Measurements from ENCODE around the gene SPAG8. TPM values are rescaled to one million over a fixed set of nuclear protein-coding genes. Genes with fewer than 3 reads are reported as not detected.

Gene SPAG8
- total and polyA plus RNA-seq, 4 donors: 4.2 to 54.4 (median 14.6) TPM

DNA sequence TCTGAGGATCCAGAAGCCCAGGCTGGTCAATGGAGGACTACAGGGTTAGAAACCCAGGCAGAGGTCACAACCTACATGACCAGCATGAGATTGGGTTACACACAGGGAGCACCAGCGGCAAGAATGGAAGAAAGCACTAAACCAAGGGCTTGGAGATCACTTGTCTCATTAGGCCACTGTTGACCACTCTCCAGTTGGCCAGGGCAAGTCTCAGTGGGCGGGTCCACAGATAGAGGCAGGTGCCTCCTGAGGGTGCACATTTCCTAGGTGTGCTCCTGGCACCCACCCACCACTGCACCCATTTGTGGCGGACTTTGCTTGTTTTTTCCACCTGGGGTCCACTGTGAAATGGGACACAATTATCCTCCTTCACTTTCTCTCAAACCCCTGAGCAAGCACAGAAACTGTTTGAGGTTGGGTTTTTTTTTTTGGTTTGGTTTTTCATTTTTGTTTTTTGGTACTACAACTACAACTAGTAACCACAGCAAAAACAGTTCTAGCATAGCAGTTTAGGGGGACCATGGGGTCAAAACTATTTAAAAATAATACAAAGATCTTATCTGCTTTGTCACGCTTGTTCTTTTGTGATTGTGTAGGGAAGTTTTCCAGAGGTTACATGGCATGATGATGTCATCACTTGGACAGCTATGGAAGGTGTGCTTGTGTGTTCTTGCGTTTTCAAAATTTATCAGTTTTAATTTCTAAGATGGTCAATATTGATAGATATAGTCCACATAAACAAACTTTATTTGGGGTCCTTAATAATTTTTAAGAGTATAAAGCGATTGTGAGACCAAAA lies 14.6 kb downstream of the SPAG8 start:
- H3K36me3 ChIP-seq (ENCODE audit: control insufficient read depth, insufficient read depth, low read length): peaks cover 34% of the 10 kb centered on the region
- H3K27ac ChIP-seq (ENCODE audit: low read depth, low read length): no peak overlapping the region
- H3K4me3 ChIP-seq (ENCODE audit: low read depth, low read length): no peak overlapping the region
- H3K27me3 ChIP-seq (ENCODE audit: control insufficient read depth, insufficient read depth, low read length): no peaks in the 10 kb centered on the region
- H3K4me1 ChIP-seq (ENCODE audit: control insufficient read depth, insufficient read depth, low read length): peaks cover 15% of the 10 kb centered on the region
- no peak for DNase-seq (ENCODE audit: low read depth in 4 of 6, low spot score in 6 of 6)
- 95% methylated on average over 2 of the region's 6 CpGs for WGBS (ENCODE audit: insufficient coverage)
- no peaks in the 10 kb centered on the region for H3K9me3 ChIP-seq (ENCODE audit: control insufficient read depth, insufficient read depth, low read length)

DNA sequence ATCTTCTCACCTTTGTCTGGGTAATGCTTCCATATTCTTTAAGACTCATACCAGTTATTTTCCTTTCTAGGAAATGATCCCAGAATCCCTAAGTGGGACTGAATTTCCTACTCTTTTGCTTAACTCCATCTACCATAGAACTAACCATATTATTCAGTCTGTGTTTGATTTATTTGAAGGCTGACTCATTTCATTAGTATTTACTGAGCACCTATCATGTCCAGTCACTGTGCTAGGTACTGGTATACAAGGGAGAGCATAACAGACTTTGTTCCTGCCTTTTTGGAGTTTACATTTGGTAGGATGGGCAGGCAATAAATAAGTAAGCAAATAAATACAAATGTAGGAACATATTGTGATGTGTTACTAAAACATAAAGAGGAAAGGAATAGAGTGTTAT lies 16.4 kb downstream of the SPAG8 start:
- DNase-seq (ENCODE audit: low read depth in 4 of 6, low spot score in 6 of 6): no peak
- Histone ChIP-seq H3K4me3 (ENCODE audit: low read depth, low read length) (no peak overlapping the region), H3K36me3 (ENCODE audit: control insufficient read depth, insufficient read depth, low read length) (peaks cover 26% of the 10 kb centered on the region), H3K9me3 (ENCODE audit: control insufficient read depth, insufficient read depth, low read length) (no peaks in the 10 kb centered on the region), H3K4me1 (ENCODE audit: control insufficient read depth, insufficient read depth, low read length) (peaks cover 30% of the 10 kb centered on the region), H3K27me3 (ENCODE audit: control insufficient read depth, insufficient read depth, low read length) (no peaks in the 10 kb centered on the region), H3K27ac (ENCODE audit: low read depth, low read length) (no peak overlapping the region)

GRCh38 chr9:35793461-35793860 lies 18.6 kb downstream of the SPAG8 start:
- no peak overlapping the region for H3K4me3 ChIP-seq (ENCODE audit: low read depth, low read length)
- 45% methylated on average over 2 of the region's 2 CpGs for WGBS (ENCODE audit: insufficient coverage)
- peaks cover 16% of the 10 kb centered on the region for H3K36me3 ChIP-seq (ENCODE audit: control insufficient read depth, insufficient read depth, low read length)
- no peaks in the 10 kb centered on the region for H3K27me3 ChIP-seq (ENCODE audit: control insufficient read depth, insufficient read depth, low read length)
- DNase-seq (ENCODE audit: low read depth in 4 of 6, low spot score in 6 of 6): no peak
- peaks cover 36% of the 10 kb centered on the region for H3K4me1 ChIP-seq (ENCODE audit: control insufficient read depth, insufficient read depth, low read length)
- H3K9me3 ChIP-seq (ENCODE audit: control insufficient read depth, insufficient read depth, low read length): no peaks in the 10 kb centered on the region
- H3K27ac ChIP-seq (ENCODE audit: low read depth, low read length): no peak overlapping the region

DNA sequence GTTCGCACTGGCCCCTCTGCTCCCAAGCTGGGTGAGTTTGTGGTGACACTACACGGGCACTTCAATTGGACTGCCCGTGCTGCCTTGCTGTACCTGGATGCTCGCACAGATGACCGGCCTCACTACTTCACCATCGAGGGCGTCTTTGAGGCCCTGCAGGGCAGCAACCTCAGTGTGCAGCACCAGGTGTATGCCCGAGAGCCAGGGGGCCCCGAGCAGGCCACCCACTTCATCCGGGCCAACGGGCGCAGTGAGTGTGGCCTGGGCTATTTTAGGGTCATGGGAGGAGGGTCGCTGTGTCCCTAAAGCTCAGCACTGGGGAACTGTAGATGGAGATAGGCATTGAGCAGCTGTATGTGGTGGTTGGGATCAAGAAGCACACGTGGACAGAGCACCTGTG lies 19.2 kb downstream of the SPAG8 start:
- Histone ChIP-seq H3K27ac (ENCODE audit: low read depth, low read length) (no peak overlapping the region), H3K27me3 (ENCODE audit: control insufficient read depth, insufficient read depth, low read length) (no peaks in the 10 kb centered on the region), H3K9me3 (ENCODE audit: control insufficient read depth, insufficient read depth, low read length) (no peaks in the 10 kb centered on the region), H3K4me3 (ENCODE audit: low read depth, low read length) (no peak overlapping the region), H3K4me1 (ENCODE audit: control insufficient read depth, insufficient read depth, low read length) (peaks cover 36% of the 10 kb centered on the region), H3K36me3 (ENCODE audit: control insufficient read depth, insufficient read depth, low read length) (peaks cover 19% of the 10 kb centered on the region)
- no peak for DNase-seq (ENCODE audit: low read depth in 4 of 6, low spot score in 6 of 6)
- 95% methylated on average over 14 of the region's 14 CpGs for WGBS (ENCODE audit: insufficient coverage)

DNA sequence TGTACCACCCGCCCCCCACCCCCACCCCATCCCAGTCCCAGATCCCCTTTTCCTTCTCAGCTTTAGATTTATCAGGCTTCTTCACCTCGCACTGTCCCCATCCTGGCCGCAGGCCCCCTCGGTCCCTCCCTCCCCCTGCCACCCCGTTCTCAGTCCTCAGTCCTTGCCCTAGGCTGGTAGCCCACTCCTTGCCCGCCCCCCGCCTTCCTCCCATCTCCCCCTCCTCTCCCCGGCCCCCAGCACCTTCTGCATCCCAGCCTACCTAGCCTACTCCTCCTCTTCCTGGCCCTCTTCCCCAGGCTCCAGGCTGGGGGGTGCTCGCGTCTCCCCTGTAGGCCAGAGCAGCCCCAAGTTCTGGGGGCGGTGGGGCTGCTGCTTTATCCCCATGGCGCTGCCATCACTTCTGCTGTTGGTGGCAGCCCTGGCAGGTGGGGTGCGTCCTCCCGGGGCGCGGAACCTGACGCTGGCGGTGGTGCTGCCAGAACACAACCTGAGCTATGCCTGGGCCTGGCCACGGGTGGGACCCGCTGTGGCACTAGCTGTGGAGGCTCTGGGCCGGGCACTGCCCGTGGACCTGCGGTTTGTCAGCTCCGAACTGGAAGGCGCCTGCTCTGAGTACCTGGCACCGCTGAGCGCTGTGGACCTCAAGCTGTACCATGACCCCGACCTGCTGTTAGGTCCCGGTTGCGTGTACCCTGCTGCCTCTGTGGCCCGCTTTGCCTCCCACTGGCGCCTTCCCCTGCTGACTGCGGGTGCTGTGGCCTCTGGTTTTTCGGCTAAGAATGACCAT lies 19.8 kb downstream of the SPAG8 start:
- peaks cover 36% of the 10 kb centered on the region for H3K4me1 ChIP-seq (ENCODE audit: control insufficient read depth, insufficient read depth, low read length)
- no peaks in the 10 kb centered on the region for H3K27me3 ChIP-seq (ENCODE audit: control insufficient read depth, insufficient read depth, low read length)
- peak overlapping the region; percentile 56 for H3K4me3 ChIP-seq (ENCODE audit: low read depth, low read length)
- no peak for DNase-seq (ENCODE audit: low read depth in 4 of 6, low spot score in 6 of 6)
- H3K36me3 ChIP-seq (ENCODE audit: control insufficient read depth, insufficient read depth, low read length): peaks cover 19% of the 10 kb centered on the region
- H3K27ac ChIP-seq (ENCODE audit: low read depth, low read length): no peak overlapping the region
- no peaks in the 10 kb centered on the region for H3K9me3 ChIP-seq (ENCODE audit: control insufficient read depth, insufficient read depth, low read length)
- 85% methylated on average over 28 of the region's 34 CpGs for WGBS (ENCODE audit: insufficient coverage)

DNA sequence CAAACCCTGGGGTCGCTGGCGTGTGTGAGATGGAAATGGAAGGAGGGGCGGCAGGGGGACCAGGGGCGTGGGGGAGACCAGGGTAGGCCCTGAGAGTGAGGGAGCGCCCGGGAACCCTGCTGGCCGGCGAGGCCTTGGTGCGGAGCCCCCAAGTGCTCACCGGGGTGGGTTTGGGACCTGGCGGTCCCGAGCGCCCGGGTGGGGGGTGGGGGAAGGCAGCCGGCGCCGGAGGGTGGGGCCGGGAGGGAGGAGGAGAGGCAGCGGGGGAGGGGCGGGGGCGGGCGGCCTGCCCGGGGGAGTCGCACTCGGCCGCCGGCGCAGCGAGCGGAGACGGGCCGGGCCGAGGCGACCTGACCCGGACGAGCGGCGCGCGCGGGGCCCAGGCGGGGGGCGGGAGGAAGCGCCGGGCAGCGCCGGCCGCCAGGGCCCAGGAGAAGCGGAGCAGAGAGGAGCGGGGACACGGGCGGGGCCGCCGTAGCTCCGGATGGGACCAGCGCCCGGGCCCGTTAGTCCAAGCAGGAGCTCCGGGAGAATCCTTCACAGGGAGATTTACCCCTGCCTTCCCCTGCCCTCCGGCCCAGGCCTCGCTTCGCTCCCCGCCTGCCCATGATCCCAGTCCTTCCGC lies 20.7 kb downstream of the SPAG8 start, which contains the start of gene NPR2:
NPR2 (plus strand) TSS at position 295 of the 625 bp plus-strand sequence. CDS start 818 bp downstream, outside the sequence.
- H3K4me1 ChIP-seq (ENCODE audit: control insufficient read depth, insufficient read depth, low read length): peaks cover 36% of the 10 kb centered on the region
- no peaks in the 10 kb centered on the region for H3K27me3 ChIP-seq (ENCODE audit: control insufficient read depth, insufficient read depth, low read length)
- H3K36me3 ChIP-seq (ENCODE audit: control insufficient read depth, insufficient read depth, low read length): peaks cover 21% of the 10 kb centered on the region
- peak in 2 of 6 donors; percentile 42 to 62 for DNase-seq (ENCODE audit: low read depth in 4 of 6, low spot score in 6 of 6)
- peak within 1 kb of the TSS; percentile 4 for H3K27ac ChIP-seq (ENCODE audit: low read depth, low read length)
- peak within 1 kb of the TSS; percentile 56 for H3K4me3 ChIP-seq (ENCODE audit: low read depth, low read length)
- H3K9me3 ChIP-seq (ENCODE audit: control insufficient read depth, insufficient read depth, low read length): no peaks in the 10 kb centered on the region
- WGBS (ENCODE audit: insufficient coverage): 2% methylated on average over 46 of the region's 64 CpGs

DNA sequence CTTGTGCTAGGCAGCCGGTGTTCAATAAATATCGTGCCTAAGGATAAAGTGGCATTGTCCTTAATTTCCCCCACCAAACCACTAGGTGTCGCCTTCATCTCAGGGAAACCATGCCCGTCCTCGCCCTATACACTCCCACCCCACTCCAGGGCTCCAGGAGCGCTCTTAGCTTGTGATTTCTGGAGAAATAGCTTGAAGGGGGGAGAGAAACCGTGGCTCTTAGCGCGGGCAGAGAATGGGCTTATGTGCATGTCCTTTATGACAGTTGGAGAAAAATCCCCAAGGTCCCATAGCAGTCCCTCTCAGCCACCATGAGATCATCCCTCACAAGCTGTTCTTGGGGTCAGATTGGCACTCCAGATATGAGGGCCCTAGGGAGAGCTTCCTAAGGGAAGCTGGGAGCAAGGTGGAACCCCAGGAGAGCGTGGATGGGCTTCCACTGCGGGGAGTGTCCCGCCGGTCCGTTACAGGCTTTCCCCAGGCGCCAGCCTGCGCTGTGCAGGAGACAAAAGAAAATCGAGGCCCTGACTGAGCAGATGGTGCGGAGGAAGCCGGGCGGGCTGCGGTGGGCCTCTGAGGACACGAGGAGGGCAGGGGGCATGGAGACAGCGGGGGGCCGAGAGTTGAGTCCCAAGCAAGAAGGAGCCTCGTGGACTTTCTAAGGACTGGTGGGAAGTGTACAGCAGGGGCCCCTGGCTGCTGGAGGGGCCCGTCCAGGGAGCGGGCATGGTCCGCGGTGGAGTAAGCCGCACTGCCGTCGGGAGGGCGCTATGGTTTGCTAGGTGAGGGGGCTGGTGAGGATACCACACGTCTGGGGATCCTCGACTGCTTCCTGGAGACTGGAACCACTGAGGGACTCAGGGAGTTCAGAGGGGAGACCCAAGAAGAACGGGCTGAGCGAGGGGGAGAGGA lies 21.4 kb downstream of the SPAG8 start:
- WGBS (ENCODE audit: insufficient coverage): 24% methylated on average over 28 of the region's 37 CpGs
- Histone ChIP-seq H3K27ac (ENCODE audit: low read depth, low read length) (peak overlapping the region; percentile 4), H3K4me3 (ENCODE audit: low read depth, low read length) (peak overlapping the region; percentile 26), H3K36me3 (ENCODE audit: control insufficient read depth, insufficient read depth, low read length) (peaks cover 22% of the 10 kb centered on the region), H3K9me3 (ENCODE audit: control insufficient read depth, insufficient read depth, low read length) (no peaks in the 10 kb centered on the region), H3K27me3 (ENCODE audit: control insufficient read depth, insufficient read depth, low read length) (no peaks in the 10 kb centered on the region), H3K4me1 (ENCODE audit: control insufficient read depth, insufficient read depth, low read length) (peaks cover 36% of the 10 kb centered on the region)
- peak in 5 of 6 donors; percentile 73 to 97 (median 78) for DNase-seq (ENCODE audit: low read depth in 4 of 6, low spot score in 6 of 6)

- Histone ChIP-seq H3K4me3 (ENCODE audit: low read depth, low read length) (no peak overlapping the region), H3K9me3 (ENCODE audit: control insufficient read depth, insufficient read depth, low read length) (no peaks in the 10 kb centered on the region), H3K4me1 (ENCODE audit: control insufficient read depth, insufficient read depth, low read length) (peaks cover 36% of the 10 kb centered on the region), H3K27me3 (ENCODE audit: control insufficient read depth, insufficient read depth, low read length) (no peaks in the 10 kb centered on the region), H3K36me3 (ENCODE audit: control insufficient read depth, insufficient read depth, low read length) (peaks cover 25% of the 10 kb centered on the region), H3K27ac (ENCODE audit: low read depth, low read length) (no peak overlapping the region)
- 36% methylated on average over 3 of the region's 4 CpGs for WGBS (ENCODE audit: insufficient coverage)
- DNase-seq (ENCODE audit: low read depth in 4 of 6, low spot score in 6 of 6): no peak
These were observed 22.1 kb downstream of the SPAG8 start for GRCh38 chr9:35790025-35790384.

DNA sequence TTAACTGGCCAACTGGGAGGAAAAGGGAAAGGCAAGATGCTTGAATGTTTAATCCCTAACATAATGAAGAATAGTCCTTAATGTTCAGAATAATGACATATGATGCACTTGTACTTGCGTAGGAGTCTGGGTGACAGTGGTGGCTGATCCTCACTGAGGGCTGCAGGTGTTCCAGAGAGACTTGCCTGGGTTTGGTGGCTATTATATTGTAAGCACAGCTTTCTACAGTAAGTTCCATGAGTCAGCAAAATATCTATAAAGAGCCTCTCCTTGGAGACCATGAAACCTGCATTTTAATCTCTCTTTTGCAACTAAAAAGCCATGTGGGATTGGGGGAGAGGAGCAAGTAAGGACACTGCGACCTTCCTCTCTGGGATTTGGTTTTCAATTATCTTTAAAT lies 22.5 kb downstream of the SPAG8 start:
- no peak overlapping the region for H3K4me3 ChIP-seq (ENCODE audit: low read depth, low read length)
- no peaks in the 10 kb centered on the region for H3K9me3 ChIP-seq (ENCODE audit: control insufficient read depth, insufficient read depth, low read length)
- peaks cover 36% of the 10 kb centered on the region for H3K4me1 ChIP-seq (ENCODE audit: control insufficient read depth, insufficient read depth, low read length)
- no peak overlapping the region for H3K27ac ChIP-seq (ENCODE audit: low read depth, low read length)
- no CpG with 5 or more reads among the region's 2 CpGs for WGBS (ENCODE audit: insufficient coverage)
- H3K27me3 ChIP-seq (ENCODE audit: control insufficient read depth, insufficient read depth, low read length): no peaks in the 10 kb centered on the region
- DNase-seq (ENCODE audit: low read depth in 4 of 6, low spot score in 6 of 6): peak in 1 of 6 donors; percentile 12
- H3K36me3 ChIP-seq (ENCODE audit: control insufficient read depth, insufficient read depth, low read length): peaks cover 27% of the 10 kb centered on the region
